ENCODE results near the gene GRM5. TPM values are rescaled to one million over a fixed set of nuclear protein-coding genes. Genes with fewer than 3 reads are reported as not detected.

Gene GRM5
- total RNA-seq, 1 donor from 2014 or later = not detected

DNA sequence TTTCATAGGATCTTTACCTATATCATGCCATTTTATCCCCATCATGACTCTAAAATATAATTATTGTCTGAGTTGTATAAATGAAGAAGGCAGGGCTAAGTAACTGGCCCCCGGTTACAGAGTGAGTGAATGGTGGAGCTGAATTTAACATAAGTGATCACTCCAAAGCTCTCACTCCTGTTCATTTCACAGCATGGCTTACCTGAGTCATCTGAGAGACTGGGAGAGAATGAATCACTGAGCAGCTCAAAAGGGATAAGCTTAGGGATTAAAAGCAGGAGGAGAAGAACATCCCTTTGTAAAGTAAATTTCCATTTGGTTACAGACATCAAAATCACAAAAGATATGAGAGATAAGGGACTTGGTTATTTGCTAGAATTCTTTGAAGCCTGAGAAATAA lies 434.3 kb downstream of the GRM5 start:
- no peak overlapping the region for H3K27ac ChIP-seq (replicated peaks)

GRCh38 chr11:88629496-88629895 lies 436.3 kb downstream of the GRM5 start:
- Histone ChIP-seq H3K4me3 (no peak overlapping the region), H3K27ac (replicated peaks) (no peak overlapping the region), H3K36me3 (no peaks in the 10 kb centered on the region), H3K9me3 (replicated peaks) (no peaks in the 10 kb centered on the region), H3K27me3 (ENCODE audit: low read depth) (no peaks in the 10 kb centered on the region), H3K4me1 (no peaks in the 10 kb centered on the region)
- no peak for DNase-seq
- TF ChIP-seq CTCF (IDR thresholded peaks at IDR 0.05; ENCODE audit: borderline replicate concordance) = no peak
- intact Hi-C loops (cut with micrococcal nuclease) = no loop called here

More for the DNA sequence above, 434.3 kb downstream of the GRM5 start:
- Histone ChIP-seq H3K36me3 (no peaks in the 10 kb centered on the region), H3K27me3 (ENCODE audit: low read depth) (no peaks in the 10 kb centered on the region), H3K9me3 (replicated peaks) (peaks cover 7% of the 10 kb centered on the region), H3K4me1 (no peaks in the 10 kb centered on the region), H3K4me3 (no peak overlapping the region)
- intact Hi-C loops (cut with micrococcal nuclease) = no loop called here
- no peak for TF ChIP-seq CTCF (IDR thresholded peaks at IDR 0.05; ENCODE audit: borderline replicate concordance)
- no peak for DNase-seq

DNA sequence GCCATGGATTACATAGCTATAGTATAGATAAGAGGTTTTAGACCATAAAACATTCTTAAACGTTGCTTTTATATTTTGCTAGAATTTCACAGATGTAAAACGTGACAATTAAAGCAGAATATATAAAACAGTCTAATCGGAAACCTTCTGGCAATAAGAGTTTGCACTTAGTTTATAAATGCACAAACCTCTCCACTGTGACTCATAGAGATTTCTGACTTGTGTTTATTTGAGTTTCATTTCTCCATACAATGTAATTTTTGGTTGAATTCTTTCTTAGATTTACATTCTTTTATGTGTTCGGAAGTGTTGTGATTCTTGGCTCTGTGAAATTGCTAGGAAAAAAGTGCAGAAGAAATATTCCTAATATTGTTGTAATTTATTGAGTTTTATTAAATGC lies 439.6 kb downstream of the GRM5 start:
- Histone ChIP-seq H3K27me3 (ENCODE audit: low read depth) (no peaks in the 10 kb centered on the region), H3K36me3 (no peaks in the 10 kb centered on the region), H3K9me3 (replicated peaks) (no peaks in the 10 kb centered on the region), H3K4me3 (no peak overlapping the region), H3K27ac (replicated peaks) (no peak overlapping the region), H3K4me1 (no peaks in the 10 kb centered on the region)
- DNase-seq = no peak
- intact Hi-C loops (cut with micrococcal nuclease) = no loop called here
- no peak for TF ChIP-seq CTCF (IDR thresholded peaks at IDR 0.05; ENCODE audit: borderline replicate concordance)

- no peaks in the 10 kb centered on the region for H3K9me3 ChIP-seq (replicated peaks)
- no peak for TF ChIP-seq CTCF (IDR thresholded peaks at IDR 0.05; ENCODE audit: borderline replicate concordance)
- intact Hi-C loops (cut with micrococcal nuclease) = no loop called here
- H3K27me3 ChIP-seq (ENCODE audit: low read depth) = no peaks in the 10 kb centered on the region
- no peaks in the 10 kb centered on the region for H3K36me3 ChIP-seq
- H3K4me3 ChIP-seq = no peak overlapping the region
- no peak for DNase-seq
- H3K27ac ChIP-seq (replicated peaks) = no peak overlapping the region
- no peaks in the 10 kb centered on the region for H3K4me1 ChIP-seq
Observed at GRCh38 chr11:88623531-88623930, 442.3 kb downstream of the GRM5 start.

GRCh38 chr11:88620568-88621130 lies 445.1 kb downstream of the GRM5 start:
- Histone ChIP-seq H3K27ac (replicated peaks) (no peak overlapping the region), H3K27me3 (ENCODE audit: low read depth) (no peaks in the 10 kb centered on the region), H3K4me1 (no peaks in the 10 kb centered on the region), H3K4me3 (no peak overlapping the region), H3K36me3 (no peaks in the 10 kb centered on the region), H3K9me3 (replicated peaks) (no peaks in the 10 kb centered on the region)
- TF ChIP-seq CTCF (IDR thresholded peaks at IDR 0.05; ENCODE audit: borderline replicate concordance) = no peak
- DNase-seq = no peak
- intact Hi-C loops (cut with micrococcal nuclease) = no loop called here
